ENCODE results near the gene EPHA7. TPM values are rescaled to one million over a fixed set of nuclear protein-coding genes. Genes with fewer than 3 reads are reported as not detected.

EPHA7 gene
- total RNA-seq, 1 donor from 2014 or later, result 0.40 TPM

GRCh38 chr6:93416571-93417420 lies 2.6 kb downstream of the EPHA7 start:
- H3K4me3 ChIP-seq (ENCODE audit: low read depth, low read length), result peak overlapping the region; percentile 76
- DNase-seq (ENCODE audit: low read depth), result no peak
- TF ChIP-seq CTCF (conservative IDR thresholded peaks at IDR 0.05; ENCODE audit: low read depth, low read length), result no peak

GRCh38 chr6:93413190-93413589 lies 6.2 kb downstream of the EPHA7 start:
- no peak for TF ChIP-seq CTCF (conservative IDR thresholded peaks at IDR 0.05; ENCODE audit: low read depth, low read length)
- H3K4me3 ChIP-seq (ENCODE audit: low read depth, low read length), result no peak overlapping the region
- DNase-seq (ENCODE audit: low read depth), result no peak

DNA sequence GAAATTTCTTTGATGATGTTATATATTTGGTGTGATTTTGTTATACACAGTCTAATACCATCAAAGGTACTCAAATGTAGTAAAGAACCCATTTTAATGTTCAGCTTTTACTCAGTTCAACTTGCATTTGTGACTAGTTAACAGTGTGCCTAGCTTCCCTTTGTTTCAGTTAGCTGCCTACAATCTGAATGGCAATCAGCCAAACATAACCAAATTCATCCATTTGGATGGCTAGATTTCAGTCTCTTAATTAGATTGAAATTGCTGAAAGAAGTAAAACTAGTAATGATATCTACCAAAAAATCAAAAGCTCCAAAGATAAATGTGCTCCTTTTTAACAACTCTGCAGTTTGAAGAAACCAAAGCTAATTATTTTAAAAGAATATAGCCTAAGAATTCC lies 6.9 kb downstream of the EPHA7 start:
- H3K4me3 ChIP-seq (ENCODE audit: low read depth, low read length), result no peak overlapping the region
- DNase-seq (ENCODE audit: low read depth), result no peak
- TF ChIP-seq CTCF (conservative IDR thresholded peaks at IDR 0.05; ENCODE audit: low read depth, low read length), result no peak

GRCh38 chr6:93407186-93407585 lies 12.2 kb downstream of the EPHA7 start:
- no peak overlapping the region for H3K4me3 ChIP-seq (ENCODE audit: low read depth, low read length)
- DNase-seq (ENCODE audit: low read depth), result no peak
- no peak for TF ChIP-seq CTCF (conservative IDR thresholded peaks at IDR 0.05; ENCODE audit: low read depth, low read length)

DNA sequence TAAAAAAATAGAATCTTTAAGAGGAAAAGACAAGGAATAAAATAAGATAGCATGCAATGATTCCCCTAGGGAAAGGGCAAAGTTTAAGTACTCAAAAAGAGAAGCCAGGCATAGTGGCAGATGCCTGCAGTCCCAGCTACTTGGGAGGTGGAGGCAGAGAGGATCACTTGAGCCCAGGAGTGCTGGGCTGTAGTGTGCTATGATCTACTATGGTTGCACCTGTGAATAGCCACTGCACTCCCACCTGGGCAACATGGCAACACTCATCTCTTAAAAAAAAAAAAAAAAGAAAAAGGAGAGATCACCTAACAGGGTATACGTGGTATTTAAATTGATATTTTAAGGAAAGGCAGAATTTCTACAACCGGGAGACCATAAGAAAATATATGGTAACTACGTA lies 16.0 kb downstream of the EPHA7 start:
- TF ChIP-seq CTCF (conservative IDR thresholded peaks at IDR 0.05; ENCODE audit: low read depth, low read length), result no peak
- no peak for DNase-seq (ENCODE audit: low read depth)
- no peak overlapping the region for H3K4me3 ChIP-seq (ENCODE audit: low read depth, low read length)

DNA sequence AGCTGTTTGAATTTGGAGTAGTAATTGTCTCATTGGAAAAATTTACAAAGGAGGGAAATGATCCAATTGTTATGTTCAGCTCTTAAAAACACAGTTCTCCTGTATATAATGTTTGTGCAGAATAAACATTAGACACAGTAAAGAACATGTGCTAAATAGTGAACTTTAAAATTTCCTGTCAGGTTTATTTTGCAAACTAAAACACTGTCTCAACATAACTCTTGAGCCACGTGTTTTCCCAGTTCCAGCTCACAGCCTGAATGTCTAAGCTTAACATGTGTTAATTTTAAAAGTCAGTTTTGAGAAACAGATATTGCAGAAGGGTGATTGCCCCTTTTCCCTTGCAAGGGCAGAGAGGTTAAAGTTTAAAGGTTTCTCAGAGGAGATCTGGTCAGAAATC lies 20.6 kb downstream of the EPHA7 start:
- no peak for DNase-seq (ENCODE audit: low read depth)
- no peak overlapping the region for H3K4me3 ChIP-seq (ENCODE audit: low read depth, low read length)
- no peak for TF ChIP-seq CTCF (conservative IDR thresholded peaks at IDR 0.05; ENCODE audit: low read depth, low read length)

DNA sequence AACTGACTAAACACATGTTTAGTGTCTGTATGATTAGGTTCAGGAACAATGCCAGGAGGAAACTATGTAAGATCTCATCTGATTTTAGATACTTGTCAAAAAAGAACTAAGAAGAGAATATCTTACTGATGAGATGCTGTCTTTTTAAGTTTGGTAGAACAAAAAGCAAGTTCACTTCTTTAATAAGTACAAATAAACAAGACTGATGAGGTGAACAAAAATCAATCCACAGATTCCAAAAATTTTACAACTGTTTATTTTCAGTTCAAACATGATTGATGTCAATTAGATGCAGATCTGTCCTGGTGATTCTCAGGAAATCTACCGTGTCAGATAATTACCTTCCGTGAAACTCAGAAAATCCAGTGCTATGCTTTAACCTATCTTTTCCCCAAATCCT lies 24.9 kb downstream of the EPHA7 start:
- H3K4me3 ChIP-seq (ENCODE audit: low read depth, low read length), result no peak overlapping the region
- DNase-seq (ENCODE audit: low read depth), result no peak
- TF ChIP-seq CTCF (conservative IDR thresholded peaks at IDR 0.05; ENCODE audit: low read depth, low read length), result no peak
